VCaP (cell line): ENCODE measurements around the gene CASP10.
A peak's percentile ranks its signal among the peaks of the same experiment; 100 is the strongest.
"Not testable (repeated sequence)": the region's sequence is repeated elsewhere in the genome, so short reads cannot be mapped to it uniquely, and the experiment has no call there.

Experiments
- H3K27ac ChIP-seq: fragments of 450-650 bp; 2 replicates; pipeline ENCODE4 v1.5.1; 2017
- TF ChIP-seq, protein P1 (sequence below): fragments of 450-650 bp; conservative IDR thresholded peaks from 2 replicates; pipeline ENCODE4 v1.5.1; 2017; ENCODE audit warnings: mild to moderate bottlenecking, moderate library complexity

Gene CASP10

DNA sequence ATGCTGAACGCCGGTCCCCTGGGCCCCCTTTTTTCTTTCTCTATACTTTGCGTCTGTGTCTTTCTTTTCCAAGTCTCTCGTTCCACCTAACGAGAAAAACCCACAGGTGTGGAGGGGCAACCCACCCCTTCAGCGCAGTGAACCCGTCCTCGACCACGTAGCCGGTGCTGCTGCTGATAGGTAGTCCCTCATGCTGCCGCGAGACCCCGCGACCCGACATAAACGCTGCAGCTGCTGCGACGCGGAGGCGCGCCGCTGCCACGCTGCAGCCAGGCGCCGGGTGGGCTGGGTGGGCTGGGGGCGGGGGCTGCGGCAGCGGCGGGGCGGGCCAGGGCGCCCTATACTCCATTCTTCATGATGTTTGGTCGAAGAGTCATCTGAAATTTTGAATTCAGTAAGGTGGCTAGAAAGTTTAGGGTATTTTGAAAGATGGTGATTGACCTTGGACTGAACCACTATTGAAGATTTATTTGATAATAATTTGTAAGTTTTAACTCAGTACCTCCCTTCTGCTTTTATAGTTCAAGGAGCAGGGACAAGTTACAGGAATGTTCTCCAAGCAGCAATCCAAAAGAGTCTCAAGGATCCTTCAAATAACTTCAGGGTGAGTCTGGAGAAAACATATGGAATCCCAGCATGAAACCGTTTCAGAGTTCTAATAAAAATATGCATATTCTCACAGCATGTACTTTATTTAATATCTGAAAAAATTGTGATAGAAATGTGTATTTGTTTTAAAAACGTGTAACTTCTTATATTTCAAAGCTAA, 42.9 kb upstream of the CASP10 start:
- H3K27ac ChIP-seq = no peak overlapping the region
- TF ChIP-seq, protein P1, sequence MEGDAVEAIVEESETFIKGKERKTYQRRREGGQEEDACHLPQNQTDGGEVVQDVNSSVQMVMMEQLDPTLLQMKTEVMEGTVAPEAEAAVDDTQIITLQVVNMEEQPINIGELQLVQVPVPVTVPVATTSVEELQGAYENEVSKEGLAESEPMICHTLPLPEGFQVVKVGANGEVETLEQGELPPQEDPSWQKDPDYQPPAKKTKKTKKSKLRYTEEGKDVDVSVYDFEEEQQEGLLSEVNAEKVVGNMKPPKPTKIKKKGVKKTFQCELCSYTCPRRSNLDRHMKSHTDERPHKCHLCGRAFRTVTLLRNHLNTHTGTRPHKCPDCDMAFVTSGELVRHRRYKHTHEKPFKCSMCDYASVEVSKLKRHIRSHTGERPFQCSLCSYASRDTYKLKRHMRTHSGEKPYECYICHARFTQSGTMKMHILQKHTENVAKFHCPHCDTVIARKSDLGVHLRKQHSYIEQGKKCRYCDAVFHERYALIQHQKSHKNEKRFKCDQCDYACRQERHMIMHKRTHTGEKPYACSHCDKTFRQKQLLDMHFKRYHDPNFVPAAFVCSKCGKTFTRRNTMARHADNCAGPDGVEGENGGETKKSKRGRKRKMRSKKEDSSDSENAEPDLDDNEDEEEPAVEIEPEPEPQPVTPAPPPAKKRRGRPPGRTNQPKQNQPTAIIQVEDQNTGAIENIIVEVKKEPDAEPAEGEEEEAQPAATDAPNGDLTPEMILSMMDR = no peak

DNA sequence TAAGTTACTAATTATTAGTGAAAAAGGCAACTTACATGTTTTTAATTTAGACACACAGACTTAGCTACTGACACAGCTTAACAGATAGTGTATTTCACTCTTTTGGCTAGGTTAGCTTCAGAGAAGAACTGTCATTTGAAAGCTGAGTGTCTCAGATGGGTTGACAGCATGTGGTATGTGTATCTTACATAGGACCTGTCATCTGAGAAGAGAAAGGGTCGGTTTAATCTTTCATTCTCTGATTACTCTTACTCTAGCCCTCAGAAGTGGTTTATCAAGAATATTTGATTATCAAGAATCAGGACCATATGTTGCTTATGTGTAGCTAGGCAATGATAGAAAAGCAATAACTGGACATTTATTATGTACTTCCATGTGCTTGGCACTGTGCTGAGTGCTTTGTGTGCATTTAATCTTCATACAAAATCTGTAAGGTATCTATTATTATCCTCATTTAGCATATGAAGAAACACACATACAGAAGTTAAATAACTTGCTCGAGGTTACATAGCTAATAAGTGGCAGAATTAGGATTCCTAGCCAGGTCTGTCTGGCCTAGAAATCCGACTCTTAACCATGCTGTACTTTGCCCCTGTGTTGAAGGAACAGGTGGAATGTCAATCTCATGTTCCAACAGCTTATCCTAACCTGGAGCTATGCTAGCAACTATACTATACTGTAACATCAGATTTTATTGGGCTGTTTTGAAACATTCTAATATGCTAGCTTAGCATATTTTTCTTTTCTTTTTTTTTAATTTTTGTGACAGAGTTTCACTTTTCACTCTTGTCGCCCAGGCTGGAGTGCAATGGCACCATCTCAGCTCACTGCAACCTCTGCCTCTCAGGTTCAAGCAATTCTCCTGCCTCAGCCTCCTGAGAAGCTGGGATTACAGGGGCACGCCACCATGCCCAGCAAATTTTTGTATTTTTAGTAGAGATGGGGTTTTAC, 38.6 kb upstream of the CASP10 start:
- TF ChIP-seq, protein P1 = no peak
- H3K27ac ChIP-seq = no peak overlapping the region

DNA sequence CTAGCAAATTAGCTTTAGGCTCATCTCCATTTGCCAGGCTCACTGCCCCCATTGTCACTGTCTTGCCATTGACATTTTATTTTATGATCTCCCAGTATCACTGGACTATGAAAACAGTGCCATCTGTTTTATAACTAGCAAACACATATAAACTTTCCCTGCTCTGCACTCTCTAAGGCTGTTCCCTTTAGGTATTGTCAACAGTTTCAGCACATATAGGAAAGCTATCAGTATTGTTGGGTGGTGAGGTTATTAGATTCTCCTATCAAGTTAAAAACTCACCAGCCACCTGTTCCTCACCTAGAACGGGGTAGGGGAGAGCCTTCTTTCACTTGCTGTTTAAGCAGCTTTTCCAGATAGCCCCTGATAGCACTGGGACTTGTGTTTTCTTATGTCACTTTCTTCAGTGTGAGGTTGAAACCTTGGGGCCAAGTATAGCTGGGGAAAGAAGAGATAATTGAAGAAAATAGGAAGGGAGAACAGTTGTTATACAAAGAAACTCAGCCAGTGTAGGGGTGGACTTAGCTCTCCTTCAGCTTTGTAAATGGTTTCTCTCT, 34.4 kb upstream of the CASP10 start:
- H3K27ac ChIP-seq = peak overlapping the region; percentile 13; the same call in 1 of the 2 replicates
- TF ChIP-seq, protein P1 = no peak

DNA sequence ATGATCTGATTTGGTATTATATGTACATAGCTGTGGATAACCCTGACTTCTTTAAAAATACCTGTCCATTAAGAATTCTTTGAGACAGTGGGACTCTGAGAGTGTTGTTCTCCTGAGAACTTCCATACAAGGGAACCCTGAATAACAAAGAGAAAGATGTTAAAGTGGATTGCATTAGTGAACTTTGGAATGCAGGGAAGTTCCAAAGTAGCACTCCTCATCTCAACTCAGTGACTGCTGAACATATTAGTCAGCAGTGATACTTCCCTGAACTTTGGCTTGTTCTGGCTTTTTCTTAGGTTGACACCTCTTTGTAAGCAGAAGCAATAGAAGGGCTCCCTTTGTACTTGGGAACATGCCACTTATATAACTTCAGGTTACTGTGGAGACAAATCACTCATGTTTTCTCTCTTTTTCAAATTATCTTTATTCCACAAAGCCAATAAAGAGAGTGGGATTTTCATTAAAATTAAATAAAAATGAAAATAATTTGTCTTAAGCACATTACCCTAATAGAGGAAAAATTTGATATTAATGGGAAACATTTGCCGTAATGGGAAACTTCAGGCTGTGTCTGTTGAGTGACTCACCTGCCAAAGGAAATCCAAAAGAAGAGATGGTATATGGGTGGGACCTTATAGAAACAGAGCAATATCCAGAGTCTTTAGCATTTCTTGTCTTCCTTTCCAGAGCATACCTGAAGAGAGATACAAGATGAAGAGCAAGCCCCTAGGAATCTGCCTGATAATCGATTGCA, 33.7 kb upstream of the CASP10 start:
- TF ChIP-seq, protein P1 = no peak

DNA sequence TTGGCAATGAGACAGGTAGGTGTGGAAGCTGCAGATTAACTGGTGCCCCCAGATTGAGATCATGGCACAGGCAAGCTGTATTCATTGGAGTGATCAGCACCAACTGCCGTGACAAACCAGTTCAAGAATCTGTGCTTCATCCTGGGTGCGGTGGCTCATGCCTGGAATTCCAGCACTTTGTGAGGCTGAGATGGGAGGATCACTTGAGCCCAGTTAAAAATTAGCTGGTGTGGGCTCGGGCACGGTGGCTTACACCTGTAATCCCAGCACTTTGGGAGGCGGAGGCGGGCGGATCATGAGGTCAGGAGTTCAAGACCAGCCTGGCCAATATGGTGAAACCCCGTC, 33.1 kb upstream of the CASP10 start:
- not testable (repeated sequence) for H3K27ac ChIP-seq

More for the DNA sequence above, 33.7 kb upstream of the CASP10 start:
- H3K27ac ChIP-seq = no peak overlapping the region

DNA sequence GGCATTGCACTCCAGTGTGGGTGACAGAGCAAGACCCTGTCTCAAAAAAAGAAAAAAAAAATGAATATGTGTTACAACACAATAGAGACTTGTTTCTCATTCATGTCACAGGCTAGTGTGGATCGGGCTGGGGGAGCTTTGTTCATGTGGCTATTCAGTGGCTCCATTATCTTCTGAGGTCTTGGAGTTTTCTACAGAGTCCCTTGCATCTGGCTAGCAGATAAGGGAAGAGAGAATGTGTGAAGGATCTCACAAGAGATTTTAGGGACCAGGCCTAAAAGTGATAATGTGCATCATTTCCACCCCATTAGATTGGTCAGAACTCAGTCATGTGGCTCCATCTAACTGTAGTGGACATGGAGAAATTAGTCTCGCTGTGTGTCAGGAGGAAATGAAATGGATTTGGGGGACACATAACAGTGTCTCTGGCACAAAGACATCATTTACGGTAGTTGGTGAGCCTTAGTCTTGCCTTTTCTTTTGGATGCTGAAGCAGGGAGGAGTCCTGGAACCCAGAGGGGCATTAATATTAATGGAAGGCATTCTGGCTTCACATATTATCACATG, 32.4 kb upstream of the CASP10 start:
- TF ChIP-seq, protein P1 = no peak
- H3K27ac ChIP-seq = no peak overlapping the region

DNA sequence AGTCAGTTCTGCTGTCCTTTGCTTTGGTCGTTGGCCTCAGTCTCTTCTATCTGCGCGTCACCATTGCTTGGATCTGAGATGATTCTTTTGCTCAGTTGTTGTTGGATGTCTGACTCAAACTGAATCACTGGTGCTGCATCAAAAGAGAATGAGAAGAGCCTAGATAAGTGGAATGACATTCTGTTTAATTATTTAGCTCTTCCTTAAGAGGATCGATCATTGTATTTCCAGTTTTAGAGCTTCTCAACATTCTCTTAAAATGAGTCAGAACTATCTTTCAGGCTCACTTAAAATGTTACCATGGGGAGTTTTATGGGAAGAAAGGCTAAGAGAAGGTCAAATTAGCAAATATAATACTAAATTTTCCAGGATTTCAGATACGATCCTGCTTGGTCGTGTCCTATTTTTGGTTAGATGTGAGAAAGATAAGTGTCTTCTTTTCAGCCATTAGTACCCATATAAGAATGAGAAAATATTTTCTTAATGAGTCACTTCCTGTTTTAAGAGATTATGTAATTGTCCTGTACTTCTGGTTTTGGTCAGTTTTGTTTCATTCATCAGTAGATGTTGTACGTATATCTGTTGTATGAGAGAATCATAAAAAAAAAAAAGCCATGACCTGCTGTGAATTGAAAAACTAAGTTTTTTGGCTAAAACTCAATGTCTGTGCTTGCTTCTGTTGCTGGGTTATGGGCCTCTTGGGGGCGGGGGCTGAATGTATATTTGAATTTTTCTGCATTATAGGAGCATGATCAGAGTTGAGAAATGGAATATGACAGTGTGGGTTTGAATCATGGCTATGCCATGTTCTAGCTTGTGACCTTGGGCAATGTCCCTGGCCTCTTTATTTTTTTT, 31.6 kb upstream of the CASP10 start:
- no peak overlapping the region for H3K27ac ChIP-seq
- TF ChIP-seq, protein P1 = no peak
